Ovary (tissue), 9 donors: Measurements from ENCODE around the gene TMEM30B. TPM values are rescaled to one million over a fixed set of nuclear protein-coding genes. Genes with fewer than 3 reads are reported as not detected.
"Not testable (repeated sequence)": the region's sequence is repeated elsewhere in the genome, so short reads cannot be mapped to it uniquely, and the experiment has no call there.

ENCODE experiments used
- DNase-seq, 5 donors: peaks; one replicate each; pipeline ENCODE4 v3.0.0-alpha.2; 2019 to 2020
- H3K27ac ChIP-seq, 2 donors: fragments of 200-600 bp; one replicate each; pipeline versions ENCODE4 v1.5.1 to v1.8.0; 2019 to 2022
- H3K27me3 ChIP-seq: fragments of 200-600 bp; one replicate; pipeline ENCODE4 v1.8.0; 2022
- H3K36me3 ChIP-seq: fragments of 200-600 bp; sonication (generic); one replicate; pipeline ENCODE4 v1.5.1; 2019
- H3K4me1 ChIP-seq: one replicate; pipeline ENCODE4 v1.8.1; 2013; ENCODE audit warnings: mild to moderate bottlenecking, moderate library complexity; ENCODE audit not compliant: insufficient read depth
- H3K4me3 ChIP-seq: fragments of 200-600 bp; sonication (generic); one replicate; pipeline ENCODE4 v1.5.1; 2017
- H3K9me3 ChIP-seq, 2 donors: fragments of 200-600 bp in 1 of 2; sonication (generic) in 1 of 2; one replicate each; pipeline versions ENCODE4 v1.5.1 to v1.8.1; 2013 to 2019; ENCODE audit warnings: mild to moderate bottlenecking in 1 of 2, moderate library complexity in 1 of 2
- CTCF ChIP-seq, 3 donors: fragments of 450-650 bp in 2 of 3; fragments of 200-600 bp in 1 of 3; IDR thresholded peaks; one replicate each; pipeline versions ENCODE4 v1.5.1 to v1.8.0; 2016 to 2022; ENCODE audit warnings: antibody characterized with exemption in 3 of 3, mild to moderate bottlenecking in 1 of 3
- EP300 ChIP-seq: sonication (generic); formaldehyde crosslinking; IDR thresholded peaks from one replicate; pipeline ENCODE4 v1.6.1; 2017; ENCODE audit warnings: antibody characterized with exemption
- POLR2A ChIP-seq: fragments of 450-650 bp; IDR thresholded peaks from one replicate; pipeline ENCODE4 v1.6.1; 2017; ENCODE audit warnings: antibody characterized with exemption, mild to moderate bottlenecking, moderate library complexity
- WGBS, 3 donors: extraction: QIAGEN DNeasy Blood & Tissue Kit in 1 of 3; methylation state at CpG; one replicate each; pipeline versions ENCODE4 v1.1.5 to v1.1.7; 2013 to 2017; 5-methylcytosine and 5-hydroxymethylcytosine counted together
- intact Hi-C, 4 donors: fragments of 100-400 bp; cut with DNase I; formaldehyde crosslinking; loops; one replicate each; pipeline versions ENCODE4 v1.11.0 to v1.15.1; 2022 to 2023
- polyA plus RNA-seq, 2 donors: library from polyadenylated mRNA; stranded (reverse); fragments of 200-250 nt in 1 of 2; fragments of 350-450 nt in 1 of 2; fragmentation: Illumina TruSeq in 1 of 2; extraction: RNeasy Lipid Tissue Mini Kit (QIAGEN cat#74804) in 1 of 2; gene quantifications; one replicate each; pipeline ENCODE4 v1.2.3, GENCODE V29; 2013 to 2014
- total RNA-seq, 7 donors: library from RNA; depleted of rRNA in 2 of 7; stranded (reverse); fragments of >200 nt in 2 of 7; fragmentation: NEBNext Ultra II Directional in 3 of 7; extraction: Animal tissue kit (Norgen Biotek cat#: 25700) in 3 of 7; gene quantifications; one replicate each; pipeline versions ENCODE4 v1.1.0 to v1.2.4, GENCODE V29; 2016 to 2023
- donor health status: DM: no; HTN: no; CAD: no; lungs with moderate emphysema.
- donor health status: DM: no; HTN: no; CAD: no.
- donor health status: Bipolar disorder and iron deficiency.
- donor health status: DM: yes; HTN: yes; CAD: no.
- donor health status: DM: no; HTN: no; CAD: no.
- donor health status: DM: yes; HTN: yes; CAD: no.

TMEM30B gene
- total and polyA plus RNA-seq, 9 donors: 1.2 to 35.3 (median 3.5) TPM

- Histone ChIP-seq H3K4me1 (peaks cover 2% of the 10 kb centered on the region), H3K4me3 (no peak overlapping the region), H3K36me3 (no peaks in the 10 kb centered on the region), H3K27me3 (no peaks in the 10 kb centered on the region), H3K27ac (no peak overlapping the region), H3K9me3 (no peaks in the 10 kb centered on the region)
- no peak for TF ChIP-seq EP300
- TF ChIP-seq CTCF (IDR thresholded peaks at IDR 0.05): no peak
- no peak for TF ChIP-seq POLR2A
- WGBS, 3 donors: 53 to 71% (median 66%) methylated on average over 6 of the region's 6 CpGs
- intact Hi-C loops: no loop called here
- no peak for DNase-seq
Measured at GRCh38 chr14:61319706-61320105, 38.6 kb upstream of the TMEM30B start.

GRCh38 chr14:61319086-61319485 is 37.9 kb upstream of the TMEM30B start:
- Histone ChIP-seq H3K4me3 (no peak overlapping the region), H3K36me3 (no peaks in the 10 kb centered on the region), H3K9me3 (no peaks in the 10 kb centered on the region), H3K27ac (no peak overlapping the region), H3K27me3 (no peaks in the 10 kb centered on the region), H3K4me1 (peaks cover 2% of the 10 kb centered on the region)
- 71 to 84% (median 73%) methylated on average over 3 of the region's 3 CpGs for WGBS, 3 donors
- intact Hi-C loops: no loop called here
- no peak for DNase-seq
- TF ChIP-seq EP300 (no peak), POLR2A (no peak), CTCF (IDR thresholded peaks at IDR 0.05) (no peak)

- H3K9me3 ChIP-seq: no peaks in the 10 kb centered on the region
- DNase-seq: no peak
- no peaks in the 10 kb centered on the region for H3K36me3 ChIP-seq
- intact Hi-C loops: no loop called here
- no peaks in the 10 kb centered on the region for H3K4me1 ChIP-seq
- TF ChIP-seq CTCF (IDR thresholded peaks at IDR 0.05) (no peak), EP300 (no peak), POLR2A (no peak)
- no peaks in the 10 kb centered on the region for H3K27me3 ChIP-seq
- no peak overlapping the region for H3K4me3 ChIP-seq
- WGBS, 3 donors: 68 to 77% (median 68%) methylated on average over 4 of the region's 4 CpGs
- H3K27ac ChIP-seq: no peak overlapping the region
Measured at GRCh38 chr14:61315313-61315712, 34.2 kb upstream of the TMEM30B start.

GRCh38 chr14:61308701-61309100 is 27.6 kb upstream of the TMEM30B start:
- 81 to 91% (median 82%) methylated on average over 4 of the region's 4 CpGs for WGBS, 3 donors
- H3K27ac ChIP-seq, intact Hi-C loops: not testable (repeated sequence)

GRCh38 chr14:61308198-61308597 is 27.1 kb upstream of the TMEM30B start:
- WGBS, 3 donors: 41 to 47% (median 44%) methylated on average over 3 of the region's 3 CpGs
- no peaks in the 10 kb centered on the region for H3K9me3 ChIP-seq
- no peaks in the 10 kb centered on the region for H3K27me3 ChIP-seq
- H3K36me3 ChIP-seq: no peaks in the 10 kb centered on the region
- H3K4me1 ChIP-seq: no peaks in the 10 kb centered on the region
- no peak overlapping the region for H3K27ac ChIP-seq
- H3K4me3 ChIP-seq: no peak overlapping the region
- DNase-seq: no peak
- TF ChIP-seq POLR2A: no peak
- no peak for TF ChIP-seq EP300
- no peak for TF ChIP-seq CTCF (IDR thresholded peaks at IDR 0.05)
- intact Hi-C loops: no loop called here

More at GRCh38 chr14:61308701-61309100, 27.6 kb upstream of the TMEM30B start:
- not testable (repeated sequence) for H3K4me1 ChIP-seq, H3K4me3 ChIP-seq, H3K27me3 ChIP-seq, H3K9me3 ChIP-seq, DNase-seq, H3K36me3 ChIP-seq
